ENCODE data around the gene SIRPA.
A peak's percentile ranks its signal among the peaks of the same experiment; 100 is the strongest.

SIRPA gene

GRCh38 chr20:1894951-1895673 is at the start of gene SIRPA:
Gene SIRPA (plus strand): TSS chr20:1895407. CDS start chr20:1895448, 41 bp downstream.
- DNase-seq (ENCODE audit: extremely low read depth, low read depth), result no peak
- no peak for TF ChIP-seq CTCF (IDR thresholded peaks at IDR 0.05; ENCODE audit: low read depth, low read length, missing control alignments)
- peak within 1 kb of the TSS; percentile 60 for H3K4me3 ChIP-seq (replicated peaks; ENCODE audit: low read depth, low read length)

GRCh38 chr20:1845701-1846100 is 49.5 kb upstream of the SIRPA start:
- DNase-seq (ENCODE audit: extremely low read depth, low read depth), result no peak
- H3K4me3 ChIP-seq (replicated peaks; ENCODE audit: low read depth, low read length), result no peak overlapping the region
- TF ChIP-seq CTCF (IDR thresholded peaks at IDR 0.05; ENCODE audit: low read depth, low read length, missing control alignments), result no peak

- H3K4me3 ChIP-seq (replicated peaks; ENCODE audit: low read depth, low read length), result no peak overlapping the region
- no peak for DNase-seq (ENCODE audit: extremely low read depth, low read depth)
These were observed 48.9 kb upstream of the SIRPA start for GRCh38 chr20:1846341-1846740.

GRCh38 chr20:1846876-1847275 is 48.3 kb upstream of the SIRPA start:
- no peak overlapping the region for H3K4me3 ChIP-seq (replicated peaks; ENCODE audit: low read depth, low read length)
- TF ChIP-seq CTCF (IDR thresholded peaks at IDR 0.05; ENCODE audit: low read depth, low read length, missing control alignments), result no peak
- DNase-seq (ENCODE audit: extremely low read depth, low read depth), result no peak

More at GRCh38 chr20:1846341-1846740, 48.9 kb upstream of the SIRPA start:
- no peak for TF ChIP-seq CTCF (IDR thresholded peaks at IDR 0.05; ENCODE audit: low read depth, low read length, missing control alignments)

- no peak for DNase-seq (ENCODE audit: extremely low read depth, low read depth)
- no peak for TF ChIP-seq CTCF (IDR thresholded peaks at IDR 0.05; ENCODE audit: low read depth, low read length, missing control alignments)
- no peak overlapping the region for H3K4me3 ChIP-seq (replicated peaks; ENCODE audit: low read depth, low read length)
These were observed 47.4 kb upstream of the SIRPA start for GRCh38 chr20:1847780-1848179.

- no peak for DNase-seq (ENCODE audit: extremely low read depth, low read depth)
- H3K4me3 ChIP-seq (replicated peaks; ENCODE audit: low read depth, low read length), result no peak overlapping the region
- no peak for TF ChIP-seq CTCF (IDR thresholded peaks at IDR 0.05; ENCODE audit: low read depth, low read length, missing control alignments)
These were observed 46.8 kb upstream of the SIRPA start for GRCh38 chr20:1848373-1848772.

- TF ChIP-seq CTCF (IDR thresholded peaks at IDR 0.05; ENCODE audit: low read depth, low read length, missing control alignments), result no peak
- H3K4me3 ChIP-seq (replicated peaks; ENCODE audit: low read depth, low read length), result no peak overlapping the region
- DNase-seq (ENCODE audit: extremely low read depth, low read depth), result no peak
These were observed 43.8 kb upstream of the SIRPA start for GRCh38 chr20:1851396-1851795.
